ENCODE results near the gene RIMBP2.

Gene RIMBP2

DNA sequence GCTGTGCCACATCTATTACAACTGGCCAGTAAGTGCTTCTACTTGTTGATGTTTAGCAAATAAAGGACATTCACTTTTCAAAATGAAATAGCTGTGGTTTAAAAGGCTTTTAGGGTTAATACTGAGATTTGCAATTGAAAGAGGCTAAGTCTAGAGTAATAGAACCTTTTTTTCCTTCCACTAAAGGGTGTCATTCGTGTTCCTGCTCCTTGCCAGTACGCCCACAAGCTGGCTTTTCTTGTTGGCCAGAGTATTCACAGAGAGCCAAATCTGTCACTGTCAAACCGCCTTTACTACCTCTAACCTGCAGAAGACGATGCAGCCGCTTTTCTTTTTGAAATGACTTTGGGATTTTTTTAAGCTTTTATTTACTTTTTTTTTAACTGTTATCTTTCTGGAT is 344.8 kb downstream of the RIMBP2 start:
- no peak for ATAC-seq
- DNase-seq, result no peak

- DNase-seq (no peak), ATAC-seq (no peak)
Measured at GRCh38 chr12:130369816-130370215, 346.3 kb downstream of the RIMBP2 start.

- DNase-seq, result no peak
- no peak for ATAC-seq
Measured at GRCh38 chr12:130367523-130367922, 348.6 kb downstream of the RIMBP2 start.

GRCh38 chr12:130367003-130367402 is 349.1 kb downstream of the RIMBP2 start:
- DNase-seq, result no peak
- no peak for ATAC-seq

DNA sequence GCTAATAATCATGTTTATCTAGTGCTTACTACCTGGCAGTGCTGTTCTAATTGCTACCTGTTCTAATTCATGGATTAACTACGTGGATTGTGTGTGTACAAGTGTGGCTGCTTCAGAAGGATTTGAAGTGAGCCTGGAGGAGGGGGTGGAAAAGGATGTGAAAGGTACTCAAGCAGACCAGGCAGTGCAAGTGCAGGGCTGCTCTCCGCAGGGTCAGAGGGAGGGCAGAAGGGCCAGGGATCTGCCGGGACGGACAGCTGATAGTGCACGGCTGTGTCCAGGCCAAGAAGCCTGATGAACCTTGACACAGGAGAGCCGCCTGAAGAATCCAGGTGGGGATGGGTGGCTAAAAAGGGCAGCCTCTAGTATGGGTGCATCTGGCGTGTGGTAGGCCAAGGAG is 349.9 kb downstream of the RIMBP2 start:
- ATAC-seq (no peak), DNase-seq (no peak)

DNA sequence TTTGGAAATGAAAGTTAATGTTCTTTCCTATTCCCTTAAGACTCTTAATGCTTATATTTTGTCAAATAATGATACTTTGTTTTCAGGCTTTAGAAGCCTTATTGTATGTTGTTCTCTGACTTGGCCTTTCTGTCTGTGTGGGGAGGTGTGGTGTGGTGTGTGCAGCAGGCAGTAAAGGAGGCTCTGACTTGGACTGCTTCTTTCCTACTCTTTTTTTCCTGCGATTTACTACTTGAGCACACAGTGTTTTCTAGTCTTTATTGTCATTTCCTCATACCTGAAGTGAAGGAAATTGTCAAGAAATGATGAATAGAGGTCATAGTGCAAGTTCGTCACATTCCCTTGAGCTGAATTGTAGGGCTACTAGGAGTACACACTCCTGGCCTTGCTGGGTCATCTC is 351.5 kb downstream of the RIMBP2 start:
- DNase-seq (no peak), ATAC-seq (no peak)

DNA sequence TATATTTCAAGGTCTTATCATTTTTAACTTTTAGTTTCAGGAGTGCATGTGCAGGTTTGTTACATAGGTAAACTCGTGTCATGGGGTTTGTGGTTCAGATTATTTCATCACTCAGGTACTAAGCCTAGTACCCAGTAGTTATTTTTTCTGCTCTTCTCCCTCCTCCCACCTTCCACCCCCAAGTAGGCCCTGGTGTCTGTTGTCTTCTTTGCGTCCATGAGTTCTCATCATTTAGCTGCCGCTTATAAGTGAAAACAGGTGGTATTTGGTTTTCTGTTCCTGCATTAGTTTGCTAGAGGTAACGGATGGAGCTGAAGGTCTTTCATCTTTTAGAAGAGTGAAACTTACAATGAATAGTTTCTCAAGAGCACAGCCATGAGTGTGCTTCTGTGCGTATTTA is 354.0 kb downstream of the RIMBP2 start:
- ATAC-seq (no peak), DNase-seq (no peak)

DNA sequence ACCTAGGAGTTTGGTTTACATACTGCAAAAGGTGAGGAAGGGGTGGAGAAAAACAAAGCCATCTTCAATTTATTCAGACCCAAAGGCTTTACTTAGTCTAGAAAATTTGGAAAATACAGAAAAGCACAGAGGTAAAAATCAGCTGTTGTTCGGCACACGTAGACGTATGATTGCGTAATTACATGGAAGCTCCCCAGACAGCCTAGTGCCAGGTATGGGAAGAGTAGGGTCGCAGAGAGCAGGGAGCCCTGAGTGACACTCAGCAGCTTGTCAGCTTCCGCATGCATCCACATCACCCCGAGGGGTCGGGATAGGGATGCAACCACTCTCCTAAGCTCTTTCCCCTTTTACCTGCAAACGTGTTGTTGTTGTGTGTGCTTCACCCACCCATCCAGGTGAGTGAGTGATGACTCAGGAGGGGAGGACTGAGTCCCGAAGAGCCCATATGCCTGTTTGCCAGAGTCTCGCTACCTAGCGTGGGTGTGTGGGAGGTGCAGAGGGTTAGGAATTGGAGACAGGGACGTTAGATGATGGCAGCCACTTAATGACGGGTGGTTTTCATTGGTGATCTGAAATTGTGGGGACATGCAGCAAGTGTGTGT is 358.3 kb downstream of the RIMBP2 start:
- ATAC-seq (no peak), DNase-seq (no peak)

DNA sequence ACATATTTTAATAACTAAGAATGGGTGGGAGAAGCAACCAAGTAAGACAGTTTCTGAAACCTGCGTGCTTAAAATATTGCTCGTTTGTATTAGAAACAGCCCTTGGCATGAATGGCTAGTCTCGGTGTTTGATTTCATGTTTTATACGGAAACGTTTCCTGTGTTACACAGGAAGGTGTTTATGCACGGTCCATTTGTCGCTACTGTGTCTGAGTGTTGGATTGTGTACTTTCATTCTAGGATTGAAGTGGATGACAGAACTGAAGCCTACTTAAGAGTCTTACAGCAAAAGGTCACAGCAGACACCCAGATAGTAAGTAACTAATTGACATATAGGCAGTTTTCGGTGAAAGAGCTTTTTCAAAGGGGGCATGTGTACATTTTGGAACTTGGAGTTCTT is 358.9 kb downstream of the RIMBP2 start:
- DNase-seq (no peak), ATAC-seq (no peak)

DNA sequence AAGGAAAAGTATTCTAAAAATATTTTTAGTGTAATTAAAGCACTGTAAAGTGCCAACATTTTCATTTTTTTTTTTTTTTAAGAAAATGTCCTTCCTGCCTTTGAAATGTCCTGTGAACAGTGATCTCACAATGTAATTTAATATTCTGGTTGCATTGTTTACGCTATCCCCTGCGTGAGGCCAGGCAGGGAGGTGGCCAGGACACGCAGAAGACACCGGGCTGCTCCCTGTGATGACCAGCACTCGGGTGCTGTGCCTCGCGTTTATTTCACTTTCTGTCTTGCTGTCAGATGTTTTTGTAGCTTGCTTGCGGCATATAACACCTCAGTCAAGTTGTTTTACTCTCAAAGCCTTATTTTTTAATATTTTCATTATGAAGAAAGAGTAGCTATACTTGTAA is 359.9 kb downstream of the RIMBP2 start:
- no peak for ATAC-seq

DNA sequence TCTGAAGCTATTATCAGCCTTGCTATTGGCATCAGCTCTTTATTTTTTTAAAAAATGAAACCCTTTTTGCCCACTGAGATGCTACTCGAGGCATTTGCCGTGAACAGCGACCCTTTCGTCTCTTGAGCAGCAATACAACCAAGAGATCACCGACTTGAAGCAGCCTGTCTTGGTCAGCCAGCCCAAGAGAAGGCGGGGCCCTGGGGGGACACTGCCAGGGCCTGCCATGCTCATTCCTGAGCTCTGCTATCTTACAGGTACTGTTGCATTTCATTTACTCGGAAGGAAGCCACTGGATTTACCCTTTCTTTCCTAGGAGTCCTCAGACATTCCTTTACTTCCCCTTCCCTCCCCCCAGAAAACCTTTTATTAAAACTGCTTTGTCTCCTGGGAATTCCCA is 361.7 kb downstream of the RIMBP2 start:
- ATAC-seq (no peak), DNase-seq (no peak)

More for the DNA sequence above, 359.9 kb downstream of the RIMBP2 start:
- DNase-seq, result no peak

DNA sequence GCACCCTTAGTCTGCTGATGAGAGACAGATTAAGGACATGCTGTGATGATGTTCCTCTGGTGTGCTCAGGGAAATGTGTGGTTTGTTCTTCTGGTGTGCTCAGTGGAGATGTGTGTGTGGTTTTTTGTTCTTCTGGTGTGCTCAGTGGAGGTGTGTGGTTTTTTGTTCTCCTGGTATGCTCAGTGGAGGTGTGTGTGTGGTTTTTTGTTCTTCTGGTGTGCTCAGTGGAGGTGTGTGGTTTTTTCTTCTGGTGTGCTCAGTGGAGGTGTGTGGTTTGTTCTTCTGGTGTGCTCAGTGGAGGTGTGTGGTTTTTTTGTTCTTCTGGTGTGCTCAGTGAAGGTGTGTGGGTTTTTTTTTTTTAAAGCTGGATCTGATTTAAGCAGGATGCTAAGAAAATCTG is 363.0 kb downstream of the RIMBP2 start:
- DNase-seq, result no peak
- no peak for ATAC-seq

DNA sequence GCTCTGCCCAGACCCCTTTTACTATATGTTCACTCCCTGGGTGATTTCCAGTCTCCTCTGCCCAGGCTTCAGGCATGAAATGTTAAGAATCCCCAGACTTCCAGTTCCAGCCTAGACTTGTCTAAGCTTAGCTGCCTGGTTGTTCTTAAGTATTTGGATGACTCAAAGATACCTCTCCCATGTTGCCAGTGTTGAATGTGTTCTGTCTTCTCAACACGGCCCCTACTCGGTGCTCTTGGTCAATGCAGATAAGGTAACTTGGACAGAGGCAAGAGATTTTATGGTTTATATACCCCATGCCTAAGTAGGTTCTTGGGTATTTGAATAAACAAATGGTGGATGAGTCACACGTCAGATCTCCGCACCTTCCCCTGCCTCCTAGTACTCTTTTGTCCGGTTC is 364.8 kb downstream of the RIMBP2 start:
- DNase-seq (no peak), ATAC-seq (no peak)

DNA sequence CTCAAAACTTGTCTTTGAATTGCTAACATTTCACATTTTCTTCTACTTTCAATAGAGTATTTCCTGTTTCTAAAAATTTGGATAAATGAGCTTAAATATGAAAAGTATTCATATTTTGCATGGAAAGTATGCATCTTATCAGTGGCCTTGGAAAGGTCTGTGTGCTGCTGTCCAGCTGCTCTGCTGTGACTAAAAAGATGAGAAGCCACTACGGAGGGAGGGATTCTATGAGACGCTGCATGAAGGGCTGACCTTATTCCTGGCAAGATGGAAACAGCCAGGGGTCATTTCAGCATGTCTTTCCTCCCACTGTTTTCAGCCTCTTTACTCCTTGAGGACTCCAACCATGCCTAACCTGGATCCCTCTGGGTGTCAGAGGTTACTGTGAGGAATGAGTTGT is 365.4 kb downstream of the RIMBP2 start:
- ATAC-seq (no peak), DNase-seq (no peak)

- no peak for DNase-seq
- ATAC-seq, result no peak
Measured at GRCh38 chr12:130347588-130347987, 368.5 kb downstream of the RIMBP2 start.
